ENCODE measurements around the gene PTPRG. TPM values are rescaled to one million over a fixed set of nuclear protein-coding genes. Genes with fewer than 3 reads are reported as not detected.
A peak's percentile ranks its signal among the peaks of the same experiment; 100 is the strongest.

PTPRG gene
- total and polyA plus RNA-seq, 2 experiments from 2014 or later, result 24.4 to 131 TPM

- H3K27ac ChIP-seq (ENCODE audit: low read depth), result 0 out of 2 replicates have a peak overlapping the region, but pooled peaks have one; percentile 61
- Mint-ChIP-seq H3K4me3 (no peak overlapping the region), H3K27me3 (ENCODE audit: insufficient read depth, low read depth, poor library complexity) (peaks cover 3% of the 10 kb centered on the region), H3K4me1 (peaks cover 8% of the 10 kb centered on the region), H3K36me3 (ENCODE audit: low read depth) (peaks cover 17% of the 10 kb centered on the region; the same call in 2 of the 3 replicates), H3K9me3 (peaks cover 2% of the 10 kb centered on the region; the same call in 1 of the 3 replicates), H3K27ac (peak overlapping the region; percentile 50)
- DNase-seq (ENCODE audit: low spot score) (peak; percentile 20), ATAC-seq (peak; percentile 39; the same call in 2 of the 3 replicates)
- no peak overlapping the region for H3K4me3 ChIP-seq
- TF ChIP-seq JUNB (IDR thresholded peaks at IDR 0.05; ENCODE audit: unreplicated experiment) (no peak), STAT1 (IDR thresholded peaks at IDR 0.05; ENCODE audit: unreplicated experiment) (no peak), NANOG (IDR thresholded peaks at IDR 0.05; ENCODE audit: borderline replicate concordance) (no peak), CREB1 (CRISPR knock-in tag; IDR thresholded peaks at IDR 0.05; ENCODE audit: low read depth) (no peak), EZH2phosphoT487 (IDR thresholded peaks at IDR 0.05; ENCODE audit: unreplicated experiment) (no peak), CTCF (conservative IDR thresholded peaks at IDR 0.05; ENCODE audit: low read depth in 2 of 2) (no peak), ETS1 (IDR thresholded peaks at IDR 0.05) (no peak), ZNF462 (CRISPR knock-in tag; IDR thresholded peaks at IDR 0.05) (no peak), ZNF331 (CRISPR knock-in tag; IDR thresholded peaks at IDR 0.05; ENCODE audit: low read depth) (no peak), ZNF114 (CRISPR knock-in tag; IDR thresholded peaks at IDR 0.05) (no peak), EZH2 (IDR thresholded peaks at IDR 0.05; ENCODE audit: low read depth, unreplicated experiment) (no peak), POLR2AphosphoS5 (IDR thresholded peaks at IDR 0.05; ENCODE audit: low read depth) (no peak), REST (IDR thresholded peaks at IDR 0.05; ENCODE audit: unreplicated experiment) (no peak)
- no peaks in the 10 kb centered on the region for H3K9me2 ChIP-seq (ENCODE audit: insufficient read depth)
- H3K79me2 ChIP-seq (replicated peaks; ENCODE audit: insufficient read depth), result no peaks in the 10 kb centered on the region
- no peak overlapping the region for H2AFZ ChIP-seq
- H3K4me1 ChIP-seq (ENCODE audit: insufficient read depth), result no peaks in the 10 kb centered on the region
- no peaks in the 10 kb centered on the region for H3K36me3 ChIP-seq (ENCODE audit: insufficient read depth)
- H3K4me2 ChIP-seq, result no peak overlapping the region
- no peaks in the 10 kb centered on the region; the same call in none of the 2 replicates for H4K20me1 ChIP-seq (replicated peaks; ENCODE audit: insufficient read depth)
- 0 out of 2 replicates have a peak, but pooled peaks cover 3% of the 10 kb centered on the region for H3F3A ChIP-seq (replicated peaks; ENCODE audit: low read depth)
- H3K27me3 ChIP-seq (ENCODE audit: insufficient read depth), result no peaks in the 10 kb centered on the region
Measured at GRCh38 chr3:62119139-62119538, 557.8 kb downstream of the PTPRG start.

Measured in GM23338 (cell line).